PC-3 (cell line): ENCODE results near the gene ARHGDIG. TPM values are rescaled to one million over a fixed set of nuclear protein-coding genes. Genes with fewer than 3 reads are reported as not detected.

Experiments
- ATAC-seq: fragments of 200-7000 bp; cut with Tn5 transposase; 2 replicates; pipeline ENCODE4 v1.9.1; 2020; ENCODE audit warnings: mild to moderate bottlenecking, moderate library complexity
- BruUV-seq: library from RNA; stranded (reverse); fragments of 400-500 nt; replicated peaks from 2 replicates; lab custom pipeline; 2021; lab: Mats Ljungman, UMichigan
- CTCF ChIA-PET: fragments of 300-600 bp; sonication (Branson Sonifier 250); formaldehyde crosslinking; loops from one replicate; lab custom pipeline; 2022; ENCODE audit warnings: antibody characterized with exemption; lab: Charles Lee
- POLR2A ChIA-PET: fragments of 300-600 bp; sonication (Branson Sonifier 250); formaldehyde crosslinking; loops from one replicate; lab custom pipeline; 2022; ENCODE audit warnings: antibody characterized with exemption; ENCODE audit not compliant: unreplicated experiment; lab: Charles Lee
- DNase-seq: peaks from one replicate; pipeline ENCODE4 v3.0.0-alpha.2; 2015
- H2AFZ ChIP-seq: fragments of 300-600 bp; sonication (generic); 2 replicates; pipeline ENCODE4 v1.6.0; 2016; ENCODE audit warnings: antibody characterized with exemption, low read length
- H3F3A ChIP-seq: fragments of 300-600 bp; sonication (generic); one replicate; pipeline ENCODE4 v1.6.0; 2017; ENCODE audit warnings: antibody characterized with exemption, low read length, control low read depth, mild to moderate bottlenecking; ENCODE audit not compliant: unreplicated experiment
- H3K27ac ChIP-seq: fragments of 300-600 bp; sonication (generic); 2 replicates; pipeline ENCODE4 v1.5.1; 2016; ENCODE audit warnings: mild to moderate bottlenecking, low read length
- H3K27me3 ChIP-seq: fragments of 300-600 bp; sonication (generic); 2 replicates; pipeline ENCODE4 v1.6.1; 2016; ENCODE audit warnings: low read length, mixed read lengths
- H3K36me3 ChIP-seq: fragments of 300-600 bp; sonication (generic); 2 replicates; pipeline ENCODE4 v1.6.1; 2016; ENCODE audit warnings: low read depth, mixed run types, low read length, mixed read lengths
- H3K4me1 ChIP-seq: fragments of 300-600 bp; sonication (generic); 2 replicates; pipeline ENCODE4 v1.5.1; 2016; ENCODE audit warnings: low read length; ENCODE audit not compliant: insufficient read depth
- H3K4me2 ChIP-seq: fragments of 300-600 bp; sonication (generic); 2 replicates; pipeline ENCODE4 v1.6.0; 2016; ENCODE audit warnings: low read length
- H3K4me3 ChIP-seq: fragments of 300-600 bp; sonication (generic); 2 replicates; pipeline ENCODE4 v1.5.1; 2016; ENCODE audit warnings: mild to moderate bottlenecking, low read length, mixed read lengths
- H3K79me2 ChIP-seq: fragments of 300-600 bp; sonication (generic); 2 replicates; pipeline ENCODE4 v1.6.1; 2017; ENCODE audit warnings: low read length, mixed read lengths
- H3K9ac ChIP-seq: fragments of 300-600 bp; sonication (generic); 2 replicates; pipeline ENCODE4 v1.6.0; 2016; ENCODE audit warnings: mild to moderate bottlenecking, low read length
- H3K9me2 ChIP-seq: fragments of 300-600 bp; sonication (generic); replicated peaks from 2 replicates; pipeline ENCODE4 v1.6.1; 2016; ENCODE audit warnings: mixed run types, low read length, mixed read lengths
- H3K9me3 ChIP-seq: fragments of 300-600 bp; sonication (generic); 2 replicates; pipeline ENCODE4 v1.6.1; 2016; ENCODE audit warnings: low read length, mixed read lengths
- H4K20me1 ChIP-seq: fragments of 300-600 bp; sonication (generic); 2 replicates; pipeline ENCODE4 v1.6.1; 2016; ENCODE audit warnings: low read length, mixed read lengths
- CTCF ChIP-seq: fragments of 300-600 bp; sonication (generic); conservative IDR thresholded peaks from 2 replicates; pipeline ENCODE4 v1.5.1; 2017; ENCODE audit warnings: antibody characterized with exemption, low read depth, mild to moderate bottlenecking, low read length
- EZH2 ChIP-seq: fragments of 300-600 bp; sonication (generic); IDR thresholded peaks from one replicate; pipeline ENCODE4 v1.6.1; 2017; ENCODE audit warnings: antibody characterized with exemption, mild to moderate bottlenecking, low read length; ENCODE audit not compliant: unreplicated experiment
- EZH2phosphoT487 ChIP-seq: fragments of 300-600 bp; sonication (generic); IDR thresholded peaks from 2 replicates; pipeline ENCODE4 v1.6.1; 2018; ENCODE audit warnings: mild to moderate bottlenecking, antibody characterized with exemption, low read length, borderline replicate concordance
- intact Hi-C: fragments of 100-400 bp; cut with micrococcal nuclease; formaldehyde crosslinking; loops from 2 replicates; pipeline ENCODE4 v1.9.0; 2023
- total RNA-seq: library from RNA; depleted of rRNA; stranded (reverse); fragments of >200 nt; gene quantifications from 2 replicates; pipeline ENCODE4 v1.2.3, GENCODE V29; 2014

The ARHGDIG gene
- total RNA-seq, 1 experiment from 2014 or later = not detected

GRCh38 chr16:320206-320605 is 39.8 kb downstream of the ARHGDIG start:
- intact Hi-C loops = no loop called here
- no peaks in the 10 kb centered on the region; the same call in 1 of the 2 replicates for H4K20me1 ChIP-seq

GRCh38 chr16:321532-321931 is 41.1 kb downstream of the ARHGDIG start:
- DNase-seq = no peak
- H3K9ac ChIP-seq = no peak overlapping the region
- no peaks in the 10 kb centered on the region for H3K4me1 ChIP-seq
- no TSS peak for BruUV-seq
- H3K36me3 ChIP-seq = no peaks in the 10 kb centered on the region
- POLR2A ChIA-PET = no interaction called here
- peaks cover 35% of the 10 kb centered on the region for H3K79me2 ChIP-seq
- H3F3A ChIP-seq = no peaks in the 10 kb centered on the region
- H3K4me2 ChIP-seq = no peak overlapping the region
- no peak for ATAC-seq
- intact Hi-C loops = no loop called here
- no peak overlapping the region for H2AFZ ChIP-seq
- no peak overlapping the region for H3K4me3 ChIP-seq
- H3K27ac ChIP-seq = no peak overlapping the region
- H3K27me3 ChIP-seq = no peaks in the 10 kb centered on the region
- CTCF ChIA-PET = no interaction called here
- H3K9me3 ChIP-seq = no peaks in the 10 kb centered on the region
- TF ChIP-seq CTCF (no peak), EZH2 (no peak), EZH2phosphoT487 (no peak)
- H3K9me2 ChIP-seq = no peaks in the 10 kb centered on the region
- H4K20me1 ChIP-seq = no peaks in the 10 kb centered on the region; the same call in 1 of the 2 replicates

More at GRCh38 chr16:320206-320605, 39.8 kb downstream of the ARHGDIG start:
- ChIA-PET POLR2A (no interaction called here), CTCF (no interaction called here)
- no peaks in the 10 kb centered on the region for H3K36me3 ChIP-seq
- H2AFZ ChIP-seq = no peak overlapping the region
- H3K27me3 ChIP-seq = no peaks in the 10 kb centered on the region
- BruUV-seq = no TSS peak
- no peaks in the 10 kb centered on the region for H3F3A ChIP-seq
- no peak overlapping the region for H3K4me2 ChIP-seq
- H3K4me1 ChIP-seq = no peaks in the 10 kb centered on the region
- no peak overlapping the region for H3K27ac ChIP-seq
- H3K4me3 ChIP-seq = no peak overlapping the region
- ATAC-seq (no peak), DNase-seq (no peak)
- H3K9me3 ChIP-seq = no peaks in the 10 kb centered on the region
- no peaks in the 10 kb centered on the region for H3K9me2 ChIP-seq
- TF ChIP-seq EZH2 (no peak), CTCF (no peak), EZH2phosphoT487 (no peak)
- peaks cover 31% of the 10 kb centered on the region for H3K79me2 ChIP-seq
- no peak overlapping the region for H3K9ac ChIP-seq

GRCh38 chr16:322476-323143 is 42.2 kb downstream of the ARHGDIG start:
- Histone ChIP-seq H4K20me1 (no peaks in the 10 kb centered on the region; the same call in 1 of the 2 replicates), H3K9me3 (no peaks in the 10 kb centered on the region), H3K79me2 (peaks cover 30% of the 10 kb centered on the region), H3K9ac (no peak overlapping the region), H3K36me3 (no peaks in the 10 kb centered on the region), H3K9me2 (no peaks in the 10 kb centered on the region), H3K4me2 (no peak overlapping the region), H3K27ac (no peak overlapping the region), H2AFZ (no peak overlapping the region), H3K4me1 (peaks cover 8% of the 10 kb centered on the region), H3K4me3 (no peak overlapping the region), H3F3A (no peaks in the 10 kb centered on the region), H3K27me3 (no peaks in the 10 kb centered on the region)
- CTCF ChIA-PET = no interaction called here
- intact Hi-C loops = no loop called here
- POLR2A ChIA-PET = no interaction called here
- TF ChIP-seq CTCF = no peak
- no peak for TF ChIP-seq EZH2phosphoT487
- no peak for TF ChIP-seq EZH2
- no peak for ATAC-seq
- no TSS peak for BruUV-seq
- DNase-seq = no peak
